NCI-H2081 (cell line): Measurements from ENCODE around the gene CLEC17A.
"Not testable (repeated sequence)": the region's sequence is repeated elsewhere in the genome, so short reads cannot be mapped to it uniquely, and the experiment has no call there.

Experiments
- DNase-seq, 2 experiments: peaks; one replicate each; lab custom pipeline; 2025; lab: John Stamatoyannopoulos, UW

CLEC17A gene

DNA sequence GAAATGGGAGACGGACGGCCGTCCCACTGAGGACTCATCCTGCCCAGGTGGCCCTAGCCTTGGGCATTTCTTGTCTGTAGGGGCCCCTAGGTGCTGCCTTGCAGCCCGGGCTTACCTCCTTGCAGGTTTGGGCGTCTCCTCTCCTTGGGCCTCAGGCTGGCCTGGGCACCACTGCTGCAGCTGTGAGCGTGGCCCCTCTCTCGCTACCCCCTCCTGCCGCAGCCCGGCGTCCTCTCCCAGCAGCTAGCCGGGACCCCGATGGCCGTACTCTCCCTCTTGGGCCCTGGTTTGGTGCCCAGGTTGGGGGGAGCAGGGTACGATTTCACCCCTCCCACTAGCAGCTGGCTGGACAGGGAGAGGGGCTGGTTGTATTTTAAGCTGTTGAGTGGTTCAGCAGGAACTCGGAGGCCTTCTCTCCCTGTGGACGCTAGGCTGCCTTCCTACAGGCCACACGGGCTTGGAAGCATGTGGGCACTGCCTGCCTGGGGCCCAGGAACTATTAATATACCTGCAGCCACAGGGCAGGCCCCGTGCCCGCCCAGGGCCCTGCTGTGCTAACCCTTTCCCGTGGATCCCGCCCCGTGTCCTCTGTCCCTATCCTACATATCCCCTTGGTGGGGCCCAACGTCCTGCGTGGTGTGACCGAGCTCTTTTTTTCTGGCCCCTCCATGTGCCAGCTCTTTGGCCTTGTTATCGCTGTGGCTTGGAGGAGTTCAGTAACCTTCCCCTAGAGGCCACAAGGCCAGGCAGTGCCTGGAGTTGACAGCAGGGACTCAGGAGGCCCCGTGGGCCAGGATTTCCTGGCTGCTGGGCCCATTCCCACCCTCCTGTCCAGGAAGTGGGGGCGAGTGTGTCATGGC, 22.7 kb upstream of the CLEC17A start:
- no peak for DNase-seq

DNA sequence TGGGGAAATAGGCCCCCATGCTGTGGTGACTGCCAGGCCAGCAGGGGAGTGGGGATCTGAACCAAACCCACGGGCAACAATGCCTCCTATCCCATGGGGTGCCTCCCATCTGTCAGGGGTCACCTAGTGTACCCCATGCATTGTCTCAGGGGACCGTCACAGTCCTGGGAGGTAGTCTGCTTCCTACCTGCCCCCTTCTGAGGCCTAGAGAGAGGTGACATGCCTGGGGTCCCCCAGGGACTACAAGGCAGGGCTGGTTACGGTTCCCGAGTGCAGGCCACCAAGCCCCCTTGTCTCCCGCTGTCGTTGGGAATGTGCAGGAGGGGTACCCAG, 22.1 kb upstream of the CLEC17A start:
- DNase-seq: no peak

DNA sequence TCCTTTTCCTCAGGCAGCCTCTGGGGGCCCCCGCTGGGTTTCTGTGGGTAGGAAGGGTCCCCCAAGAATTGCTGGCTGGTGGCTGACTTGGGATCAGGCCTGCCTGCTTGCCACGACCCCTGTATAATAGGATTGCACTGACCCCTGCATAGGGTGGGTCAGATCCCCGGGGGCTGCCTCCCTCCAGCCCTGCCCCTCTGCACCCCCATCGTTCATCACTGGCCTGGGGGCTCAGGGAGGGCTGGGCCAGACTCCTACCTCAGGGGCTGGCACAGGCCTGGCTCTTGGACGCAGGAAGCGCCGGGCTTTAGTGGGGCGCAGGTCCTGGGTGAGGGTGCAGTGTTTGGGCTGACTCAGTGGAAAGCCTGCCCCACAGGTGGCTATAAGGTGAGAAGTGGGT, 21.6 kb upstream of the CLEC17A start:
- DNase-seq: no peak

DNA sequence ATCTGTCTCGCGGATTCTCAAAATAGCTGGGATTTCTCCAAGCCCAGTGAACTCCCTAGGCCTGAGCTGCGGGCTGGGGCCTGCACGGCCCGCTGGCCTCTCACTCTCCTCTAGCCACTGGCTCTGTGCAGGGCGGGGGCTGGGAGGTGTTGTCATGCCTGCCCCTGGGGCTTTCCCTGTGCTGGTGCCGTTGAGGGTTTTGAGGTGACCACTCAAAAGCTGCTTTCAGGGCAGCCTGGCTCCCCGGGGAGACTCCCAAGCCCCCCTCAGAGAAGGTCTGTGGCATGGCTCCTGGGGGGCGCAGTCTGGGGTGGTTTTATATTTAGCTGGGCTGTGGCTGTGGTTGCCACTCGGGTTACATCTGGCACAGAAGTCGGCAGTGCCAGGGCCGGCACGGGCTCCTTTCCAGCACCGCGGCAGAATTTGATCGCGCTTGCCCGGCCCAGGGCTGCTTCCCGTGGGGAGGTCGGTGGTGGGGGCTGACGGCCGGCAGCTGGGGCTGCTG, 21.0 kb upstream of the CLEC17A start:
- DNase-seq: no peak

DNA sequence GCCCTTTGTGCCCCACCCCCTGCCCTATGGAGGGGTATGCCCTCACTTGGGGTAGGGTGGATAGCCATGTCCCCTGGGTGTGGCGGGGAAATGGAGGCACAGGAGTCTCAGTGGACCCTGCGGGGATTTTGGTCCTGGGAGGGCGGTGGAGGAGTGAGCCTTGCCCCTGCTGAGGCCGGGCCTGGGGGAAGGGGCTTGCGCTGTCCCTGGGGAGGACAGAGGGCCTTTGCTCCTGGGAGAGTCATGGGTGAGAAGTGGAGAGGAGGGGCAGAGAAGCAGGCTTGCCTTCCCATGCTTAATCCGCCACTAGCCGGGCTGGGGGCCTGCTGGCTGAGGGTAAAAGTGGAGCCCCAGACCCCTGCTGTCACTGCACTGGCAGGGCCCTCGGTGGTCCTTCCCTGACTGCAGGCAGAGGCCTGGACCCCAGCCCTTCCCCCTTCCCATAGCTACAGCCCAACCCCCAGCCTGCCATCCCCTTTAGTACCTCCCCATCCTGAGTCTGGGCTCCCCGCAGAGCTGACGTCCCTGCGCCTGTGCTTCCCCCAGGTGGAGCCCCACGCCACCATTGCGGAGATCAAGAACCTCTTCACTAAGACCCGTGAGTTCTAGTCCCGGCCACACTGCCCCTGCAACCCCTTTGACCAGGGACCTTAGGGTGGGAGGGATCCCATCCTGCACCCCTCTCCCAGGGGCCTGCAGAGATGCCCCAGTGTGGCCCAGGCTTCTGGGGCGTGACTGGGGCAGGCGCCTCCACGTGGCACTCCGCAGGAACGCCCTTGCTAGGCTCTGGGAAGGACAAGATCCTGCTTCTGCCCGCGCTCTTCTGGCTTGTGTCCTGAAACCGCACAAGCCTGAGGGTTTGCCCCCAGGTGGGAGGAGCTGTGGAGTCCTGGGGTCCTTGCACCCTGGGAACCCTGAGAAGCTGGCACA, 20.0 kb upstream of the CLEC17A start:
- no peak for DNase-seq

DNA sequence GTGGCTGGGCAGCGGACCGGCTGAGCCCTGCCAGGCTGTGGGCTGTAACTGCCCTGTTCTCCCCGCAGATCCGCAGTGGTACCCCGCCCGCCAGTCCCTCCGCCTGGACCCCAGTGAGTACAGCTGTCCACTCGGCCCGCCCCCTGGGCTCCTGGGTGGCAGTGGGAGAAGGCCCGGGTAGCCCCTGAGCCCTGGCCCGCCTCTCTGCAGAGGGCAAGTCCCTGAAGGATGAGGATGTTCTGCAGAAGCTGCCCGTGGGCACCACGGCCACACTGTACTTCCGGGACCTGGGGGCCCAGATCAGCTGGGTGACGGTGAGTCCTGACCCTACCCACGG, 19.3 kb upstream of the CLEC17A start:
- DNase-seq: no peak

DNA sequence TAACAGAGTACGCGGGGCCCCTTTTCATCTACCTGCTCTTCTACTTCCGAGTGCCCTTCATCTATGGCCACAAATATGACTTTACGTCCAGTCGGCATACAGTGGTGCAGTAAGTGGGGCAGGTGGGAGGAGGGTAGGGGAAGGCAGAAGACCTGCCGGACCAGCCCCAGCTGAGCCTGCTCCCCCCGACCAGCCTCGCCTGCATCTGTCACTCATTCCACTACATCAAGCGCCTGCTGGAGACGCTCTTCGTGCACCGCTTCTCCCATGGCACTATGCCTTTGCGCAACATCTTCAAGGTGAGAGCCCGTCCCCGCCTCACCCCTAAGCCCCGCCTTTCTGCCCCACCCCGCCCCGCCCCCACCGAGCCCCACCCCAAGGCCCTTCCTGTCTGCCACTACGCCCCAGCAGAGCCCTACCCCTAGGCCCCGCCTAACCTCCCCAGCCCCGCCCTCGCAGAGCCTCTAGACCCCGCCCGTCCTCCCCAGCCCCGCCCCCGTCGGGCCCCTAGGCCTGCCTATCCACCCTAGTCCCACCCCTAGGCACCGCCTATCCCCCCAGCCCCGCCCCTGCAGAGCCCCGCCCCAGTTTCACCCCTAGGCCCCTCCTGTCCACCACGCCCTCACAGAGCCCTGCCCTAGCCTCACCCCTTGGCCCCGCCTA, 18.8 kb upstream of the CLEC17A start:
- DNase-seq: peak in 1 of 2 experiments; percentile 26

DNA sequence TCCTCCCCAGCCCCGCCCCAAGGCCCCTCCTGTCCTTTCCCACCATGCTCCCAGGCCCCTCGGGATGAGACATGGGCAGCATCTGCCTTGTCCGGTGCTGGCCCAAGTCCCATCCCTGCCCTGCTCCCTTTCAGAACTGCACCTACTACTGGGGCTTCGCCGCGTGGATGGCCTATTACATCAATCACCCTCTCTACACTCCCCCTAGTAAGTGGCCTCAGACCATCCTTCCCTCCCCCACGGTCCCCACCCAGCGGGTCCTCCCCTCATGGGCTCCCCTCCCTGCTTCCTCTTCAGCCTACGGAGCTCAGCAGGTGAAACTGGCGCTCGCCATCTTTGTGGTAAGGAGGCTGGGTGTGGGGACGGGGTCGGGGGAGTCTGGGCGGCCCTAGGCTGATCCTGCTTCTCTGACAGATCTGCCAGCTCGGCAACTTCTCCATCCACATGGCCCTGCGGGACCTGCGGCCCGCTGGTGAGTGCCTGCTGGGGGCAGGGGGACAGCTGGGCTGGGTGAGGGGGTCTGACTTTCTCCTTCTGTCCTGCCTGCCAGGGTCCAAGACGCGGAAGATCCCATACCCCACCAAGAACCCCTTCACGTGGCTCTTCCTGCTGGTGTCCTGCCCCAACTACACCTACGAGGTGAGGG, 18.1 kb upstream of the CLEC17A start:
- not testable (repeated sequence) for DNase-seq

DNA sequence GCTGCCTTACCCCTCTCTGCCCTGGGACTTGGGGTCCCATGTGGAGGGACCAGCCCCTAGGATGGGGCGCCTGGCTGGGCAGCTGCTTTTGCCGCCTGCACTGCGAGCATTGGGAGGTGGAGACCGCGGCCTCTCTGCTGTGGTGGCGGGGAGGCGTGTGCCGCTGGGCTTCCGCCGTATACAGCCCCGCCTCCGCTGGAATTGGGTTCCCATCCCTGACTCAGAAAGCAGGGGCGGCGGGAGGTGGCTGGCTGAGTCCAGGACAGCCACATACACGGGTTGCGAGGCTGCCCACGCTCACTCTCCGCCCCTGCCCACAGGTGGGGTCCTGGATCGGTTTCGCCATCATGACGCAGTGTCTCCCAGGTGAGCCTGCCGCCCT, 17.6 kb upstream of the CLEC17A start:
- no peak for DNase-seq

DNA sequence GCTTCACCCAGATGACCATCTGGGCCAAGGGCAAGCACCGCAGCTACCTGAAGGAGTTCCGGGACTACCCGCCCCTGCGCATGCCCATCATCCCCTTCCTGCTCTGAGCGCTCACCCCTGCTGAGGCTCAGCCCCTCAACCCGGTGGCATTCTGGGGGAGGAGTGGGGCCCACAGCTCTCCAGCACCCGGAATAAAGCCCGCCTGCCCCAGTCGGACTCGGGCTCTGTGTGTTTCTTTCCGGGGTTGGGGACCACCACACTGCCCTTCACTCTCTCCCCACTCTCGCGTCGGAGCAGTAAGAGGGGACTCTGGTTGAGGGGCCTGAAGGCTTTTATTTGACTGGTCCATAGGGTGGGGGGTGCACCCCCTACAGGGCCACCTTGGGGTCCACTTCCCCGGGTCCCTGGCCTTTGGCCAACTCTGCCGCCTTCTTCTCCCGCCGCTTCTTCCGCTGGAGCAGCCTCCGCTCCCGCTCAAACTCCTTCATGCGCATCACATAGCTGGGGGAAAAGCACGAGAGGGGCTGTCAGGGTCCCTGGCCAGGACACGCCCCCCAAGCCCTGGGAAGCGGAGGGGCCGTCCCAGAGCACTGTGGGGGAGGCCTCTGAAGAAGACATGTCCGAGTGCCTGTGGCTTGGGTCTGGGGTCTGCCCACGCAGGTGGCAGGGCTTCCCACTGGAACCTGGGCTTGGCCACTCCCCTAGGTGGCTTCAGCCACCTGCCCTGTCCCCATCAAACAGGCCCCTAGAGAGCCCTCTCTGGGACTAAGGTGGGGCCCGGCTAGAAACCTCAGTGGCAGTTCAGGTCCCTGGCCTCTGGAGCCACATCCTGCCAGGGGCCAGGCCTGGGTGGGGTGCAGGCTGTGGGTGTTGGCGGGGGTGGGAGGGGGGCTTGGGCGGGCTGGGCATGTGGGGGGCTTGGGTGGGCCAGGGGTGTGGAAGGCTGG, 16.8 kb upstream of the CLEC17A start:
- no peak for DNase-seq

DNA sequence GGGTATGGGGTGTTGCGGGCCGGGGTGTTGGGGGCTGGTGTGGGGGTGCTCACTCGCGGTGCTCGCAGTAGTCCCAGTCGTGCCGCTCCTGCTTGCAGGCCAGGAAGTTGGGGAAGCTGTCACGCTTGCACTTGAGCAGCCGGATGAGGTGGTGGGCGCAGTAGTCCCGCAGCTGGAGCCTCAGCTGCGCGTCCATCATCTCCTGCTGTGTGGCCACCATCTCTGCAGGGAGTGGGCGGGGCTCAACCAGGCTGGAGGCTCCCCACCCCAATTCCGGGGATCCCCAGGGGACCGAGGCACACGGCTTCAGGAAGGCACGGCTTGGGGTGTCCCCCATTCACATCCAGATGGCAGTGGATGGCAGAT, 16.2 kb upstream of the CLEC17A start:
- no peak for DNase-seq

DNA sequence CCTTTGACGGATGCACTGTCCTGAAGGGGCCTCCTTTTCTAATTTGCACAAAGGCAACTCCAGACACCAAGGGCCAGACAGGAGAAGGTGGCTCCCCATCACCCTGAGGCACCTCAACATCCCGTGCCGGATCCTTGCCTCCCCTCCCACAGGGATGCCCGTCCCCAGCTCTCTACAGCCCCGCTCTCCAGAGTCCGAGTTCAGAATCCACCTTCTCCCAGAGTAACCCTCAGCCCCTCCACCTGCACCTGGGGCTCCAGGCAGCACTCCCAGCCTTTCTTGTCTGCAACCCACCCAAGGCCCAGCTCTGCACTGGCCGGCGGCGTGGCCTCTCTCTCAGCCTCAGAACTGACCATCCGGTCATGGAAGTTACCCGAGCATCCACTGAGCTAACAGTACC, 15.8 kb upstream of the CLEC17A start:
- DNase-seq: no peak

DNA sequence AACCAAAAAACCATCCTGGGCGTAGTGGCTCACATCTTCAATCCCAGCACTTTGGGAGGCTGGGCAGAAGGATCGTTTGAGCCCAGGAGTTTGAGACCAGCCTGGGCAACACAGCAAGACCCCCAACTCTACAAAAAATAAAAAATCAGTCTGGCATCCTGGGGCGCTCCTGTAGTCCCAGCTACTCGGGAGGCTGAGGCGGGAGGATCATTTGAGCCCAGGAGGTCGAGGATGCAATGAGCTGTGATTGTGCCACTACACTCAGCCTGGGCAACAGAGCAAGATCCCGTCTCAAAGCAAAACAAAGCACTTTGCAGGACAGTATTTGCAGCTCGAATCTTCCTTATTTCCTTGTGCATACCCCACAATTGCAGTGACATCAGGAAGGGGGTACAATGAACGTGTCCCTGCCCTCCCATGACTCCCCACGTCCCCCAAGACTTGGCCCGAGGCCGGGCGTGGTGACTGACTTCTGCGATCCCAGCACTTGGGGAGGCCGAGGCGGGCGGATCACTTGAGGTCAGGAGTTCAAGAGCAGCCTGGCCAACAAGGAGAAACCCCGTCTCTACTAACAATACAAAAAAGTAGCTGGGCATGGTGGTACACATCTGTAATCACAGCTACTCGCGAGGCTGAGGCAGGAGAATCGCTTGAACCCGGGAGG, 11.9 kb upstream of the CLEC17A start:
- no peak for DNase-seq

DNA sequence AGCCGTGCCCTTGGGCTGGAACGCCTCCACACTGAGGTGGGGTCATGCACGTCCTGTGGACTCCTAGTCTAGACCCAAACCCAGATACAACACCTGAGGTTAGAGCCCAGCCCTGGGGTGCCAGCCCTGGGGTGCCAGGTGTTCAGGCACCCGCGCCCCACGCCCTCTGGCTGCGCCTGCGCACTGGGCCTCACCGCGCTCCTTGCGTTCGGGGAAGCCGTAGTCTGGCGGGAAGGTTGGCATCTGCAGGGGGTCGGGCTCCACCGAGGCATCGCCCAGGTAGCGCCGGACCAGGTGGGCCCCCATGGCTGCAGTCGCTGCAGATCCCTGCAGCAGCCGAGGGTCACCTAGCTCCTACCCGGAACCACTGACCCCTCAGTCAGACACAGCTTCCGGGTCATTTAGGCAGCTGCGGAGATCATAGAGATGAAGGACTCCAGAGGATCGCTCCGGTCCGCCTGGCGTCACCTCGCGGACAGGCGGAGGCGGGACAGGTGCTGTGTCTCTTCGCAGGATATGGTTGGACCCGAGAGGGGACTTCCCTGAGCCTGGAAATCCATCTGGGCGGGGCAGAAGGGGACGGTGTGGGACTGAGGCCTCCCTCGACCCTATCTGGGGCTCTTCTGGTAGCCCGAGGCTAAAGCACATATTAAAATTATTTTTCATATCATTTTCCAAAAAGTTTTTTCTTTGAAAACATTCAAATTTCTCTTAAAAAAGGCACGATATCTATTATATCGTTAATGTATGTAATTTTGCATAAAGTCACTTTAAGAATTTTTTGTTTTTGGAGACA, 11.0 kb upstream of the CLEC17A start, which contains the start of gene NDUFB7:
Gene NDUFB7 (minus strand): TSS at position 372 of the 796 bp plus-strand sequence. CDS start 66 bp downstream, at position 306.
- DNase-seq: peak; percentile 91 to 98

DNA sequence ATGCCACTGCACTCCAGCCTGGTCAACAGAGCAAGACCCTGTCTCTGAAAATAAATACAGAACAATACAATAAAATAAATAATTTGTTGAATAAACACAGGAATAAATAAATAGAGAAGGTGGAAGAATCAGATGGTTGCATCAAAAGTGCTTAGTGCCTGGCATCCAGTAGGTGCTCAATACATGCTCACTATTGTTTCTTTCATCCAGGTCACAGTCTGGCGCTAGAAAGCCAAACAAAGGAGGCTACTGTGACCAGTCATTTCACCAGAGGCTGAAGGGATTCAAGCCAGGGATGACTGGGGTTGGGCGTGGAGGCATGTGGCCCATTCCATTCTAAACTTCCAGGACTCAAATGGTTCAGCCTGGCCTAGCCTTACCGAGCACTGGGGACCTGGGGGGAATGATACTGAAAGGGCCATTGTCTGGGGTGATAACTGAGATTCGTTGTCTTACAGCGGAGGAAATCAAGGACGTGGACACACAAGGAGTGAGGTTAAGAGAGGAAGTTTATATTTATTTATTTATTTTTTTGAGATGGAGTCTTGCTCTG, 7.4 kb upstream of the CLEC17A start:
- no peak for DNase-seq

DNA sequence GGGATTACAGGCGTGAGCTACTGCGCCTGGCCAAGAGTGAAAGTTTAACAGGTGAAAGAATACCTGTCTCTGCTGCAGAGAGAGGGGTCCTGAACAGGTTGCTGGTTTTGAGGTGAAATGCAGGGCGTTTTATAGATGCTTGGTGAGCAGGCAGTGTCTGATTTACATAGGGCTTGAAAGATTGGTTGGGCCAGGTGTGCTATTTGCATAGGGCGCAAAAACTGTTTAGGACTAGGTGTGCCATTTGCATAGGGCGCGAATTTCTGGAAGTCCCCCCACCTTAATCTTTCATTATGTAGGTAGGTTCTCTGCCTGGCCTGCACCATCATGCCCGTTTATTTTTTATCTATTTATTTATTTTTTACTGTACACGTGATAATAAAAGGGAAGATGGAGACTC, 6.5 kb upstream of the CLEC17A start:
- DNase-seq: no peak

DNA sequence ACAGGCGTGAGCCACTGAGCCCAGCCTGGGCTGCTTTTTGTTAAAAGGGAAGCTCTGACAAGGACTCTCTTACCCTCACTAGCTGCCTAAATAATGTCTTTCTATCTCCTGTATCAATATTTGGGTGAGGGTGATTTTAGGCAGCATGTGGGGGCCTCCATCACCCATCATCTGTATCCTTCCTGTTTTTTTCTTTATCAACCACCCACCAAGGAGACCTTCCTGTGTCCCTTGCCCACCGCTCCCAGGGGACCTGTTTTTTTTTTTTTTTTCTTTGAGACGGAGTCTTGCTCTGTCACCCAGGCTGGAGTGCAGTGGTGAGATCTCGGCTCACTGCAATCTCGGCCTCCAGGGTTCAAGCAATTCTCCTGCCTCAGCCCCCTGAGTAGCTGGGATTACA, 5.6 kb upstream of the CLEC17A start:
- DNase-seq: no peak

DNA sequence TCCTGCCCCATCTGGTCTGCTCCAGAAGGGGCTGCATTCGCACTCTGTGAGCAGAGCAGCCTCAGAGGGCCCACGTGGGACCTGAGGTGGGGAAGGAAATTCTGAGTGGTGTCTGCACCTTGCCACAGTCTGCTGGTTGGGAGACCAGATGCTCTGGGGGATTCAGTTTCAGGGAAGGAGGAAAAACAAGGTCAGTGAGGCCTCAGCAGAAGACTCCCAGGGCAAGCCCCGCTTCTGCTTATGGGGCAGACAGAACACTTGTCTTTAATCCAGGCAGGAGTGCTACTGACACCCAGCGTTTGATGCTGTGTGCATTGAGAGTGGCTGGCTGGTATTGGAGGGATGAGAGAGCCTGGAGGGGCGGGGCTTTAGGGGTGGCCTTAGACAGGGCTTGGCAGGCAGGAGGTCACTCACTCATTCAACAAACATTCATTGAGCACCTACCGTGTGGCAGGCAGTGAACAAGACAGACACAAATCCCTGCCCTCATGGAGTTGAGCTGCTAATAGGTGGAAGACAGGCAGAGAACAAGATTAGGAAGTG, 4.9 kb upstream of the CLEC17A start:
- no peak for DNase-seq
